ENCODE measurements around the gene PSME1. TPM values are rescaled to one million over a fixed set of nuclear protein-coding genes. Genes with fewer than 3 reads are reported as not detected.
A peak's percentile ranks its signal among the peaks of the same experiment; 100 is the strongest.

The PSME1 gene
- total and polyA plus RNA-seq, 2 experiments from 2014 or later = 61.1 to 215 TPM

- Histone ChIP-seq H3K27me3 (ENCODE audit: insufficient read depth) (no peaks in the 10 kb centered on the region), H3K9me2 (ENCODE audit: insufficient read depth) (no peaks in the 10 kb centered on the region), H3F3A (replicated peaks; ENCODE audit: low read depth) (peaks cover 14% of the 10 kb centered on the region), H3K4me2 (peak overlapping the region; percentile 95), H3K27ac (ENCODE audit: low read depth) (0 out of 2 replicates have a peak overlapping the region, but pooled peaks have one; percentile 39), H3K4me1 (ENCODE audit: insufficient read depth) (peaks cover 18% of the 10 kb centered on the region), H3K36me3 (ENCODE audit: insufficient read depth) (peaks cover 22% of the 10 kb centered on the region), H3K79me2 (replicated peaks; ENCODE audit: insufficient read depth) (peaks cover 38% of the 10 kb centered on the region), H2AFZ (peak overlapping the region; percentile 97), H4K20me1 (replicated peaks; ENCODE audit: insufficient read depth) (peaks cover 7% of the 10 kb centered on the region; the same call in 1 of the 2 replicates), H3K4me3 (peak overlapping the region; percentile 70)
- Mint-ChIP-seq H3K27ac (peak overlapping the region; percentile 81), H3K4me1 (peaks cover 23% of the 10 kb centered on the region), H3K36me3 (ENCODE audit: low read depth) (peaks cover 53% of the 10 kb centered on the region), H3K9me3 (no peaks in the 10 kb centered on the region), H3K27me3 (ENCODE audit: insufficient read depth, low read depth, poor library complexity) (peaks cover 17% of the 10 kb centered on the region), H3K4me3 (peak overlapping the region; percentile 99)
- no peak for DNase-seq (ENCODE audit: low spot score)
- no peak for ATAC-seq
- TF ChIP-seq CREB1 (CRISPR knock-in tag; IDR thresholded peaks at IDR 0.05; ENCODE audit: low read depth) (no peak), CTCF (conservative IDR thresholded peaks at IDR 0.05; ENCODE audit: low read depth in 2 of 2) (no peak), REST (IDR thresholded peaks at IDR 0.05; ENCODE audit: unreplicated experiment) (no peak), NANOG (IDR thresholded peaks at IDR 0.05; ENCODE audit: borderline replicate concordance) (no peak), ZNF462 (CRISPR knock-in tag; IDR thresholded peaks at IDR 0.05) (no peak), EZH2 (IDR thresholded peaks at IDR 0.05; ENCODE audit: low read depth, unreplicated experiment) (no peak), EZH2phosphoT487 (IDR thresholded peaks at IDR 0.05; ENCODE audit: unreplicated experiment) (no peak), ETS1 (IDR thresholded peaks at IDR 0.05) (no peak), ZNF331 (CRISPR knock-in tag; IDR thresholded peaks at IDR 0.05; ENCODE audit: low read depth) (no peak), ZNF114 (CRISPR knock-in tag; IDR thresholded peaks at IDR 0.05) (no peak), STAT1 (IDR thresholded peaks at IDR 0.05; ENCODE audit: unreplicated experiment) (no peak), JUNB (IDR thresholded peaks at IDR 0.05; ENCODE audit: unreplicated experiment) (no peak), POLR2AphosphoS5 (IDR thresholded peaks at IDR 0.05; ENCODE audit: low read depth) (no peak)
Measured at GRCh38 chr14:24145690-24146452, 9.9 kb downstream of the PSME1 start.
